NT2/D1 (cell line): ENCODE results near the gene DHX15.

ENCODE experiments used
- DNase-seq: peaks from one replicate; pipeline ENCODE4 v3.0.0-alpha.2; 2011; ENCODE audit warnings: low read depth, low spot score
- H3K27me3 ChIP-seq: 2 replicates; pipeline ENCODE4 v1.6.0; 2011; ENCODE audit warnings: mild to moderate bottlenecking; ENCODE audit not compliant: insufficient read length, insufficient read depth
- H3K36me3 ChIP-seq: 2 replicates; pipeline ENCODE4 v1.6.1; 2011; ENCODE audit warnings: mild to moderate bottlenecking, low read length, mixed read lengths; ENCODE audit not compliant: insufficient read depth, insufficient read length
- H3K4me1 ChIP-seq: 2 replicates; pipeline ENCODE4 v1.5.1; 2011; ENCODE audit not compliant: insufficient read depth, insufficient read length
- H3K4me3 ChIP-seq: 2 replicates; pipeline ENCODE4 v1.5.1; 2011; ENCODE audit warnings: low read depth; ENCODE audit not compliant: insufficient read length
- H3K9ac ChIP-seq: 2 replicates; pipeline ENCODE4 v1.6.0; 2011; ENCODE audit warnings: low read depth; ENCODE audit not compliant: insufficient read length
- H3K9me3 ChIP-seq: 2 replicates; pipeline ENCODE4 v1.5.1; 2011; ENCODE audit warnings: mild to moderate bottlenecking, low read length; ENCODE audit not compliant: insufficient read depth
- SUZ12 ChIP-seq: IDR thresholded peaks from 2 replicates; pipeline ENCODE4 v1.6.1; 2011; ENCODE audit not compliant: insufficient read length, insufficient read depth; ENCODE audit errors: extremely low read depth
- YY1 ChIP-seq: IDR thresholded peaks from 2 replicates; pipeline ENCODE4 v1.6.1; 2011; ENCODE audit not compliant: insufficient read length, insufficient read depth
- ZNF274 ChIP-seq: IDR thresholded peaks from 2 replicates; pipeline ENCODE4 v1.6.1; 2011; ENCODE audit warnings: mild to moderate bottlenecking, low read depth, low read length

DHX15 gene

GRCh38 chr4:24614881-24615280 lies 30.5 kb upstream of the DHX15 start:
- TF ChIP-seq ZNF274: no peak
- no peak for TF ChIP-seq YY1
- no peak for TF ChIP-seq SUZ12
- Histone ChIP-seq H3K36me3 (no peaks in the 10 kb centered on the region), H3K9me3 (no peaks in the 10 kb centered on the region), H3K9ac (no peak overlapping the region), H3K4me3 (no peak overlapping the region), H3K27me3 (no peaks in the 10 kb centered on the region), H3K4me1 (no peaks in the 10 kb centered on the region)
- DNase-seq: no peak

- no peaks in the 10 kb centered on the region for H3K27me3 ChIP-seq
- no peak overlapping the region for H3K9ac ChIP-seq
- H3K9me3 ChIP-seq: no peaks in the 10 kb centered on the region
- DNase-seq: no peak
- H3K4me3 ChIP-seq: no peak overlapping the region
- no peaks in the 10 kb centered on the region for H3K36me3 ChIP-seq
- H3K4me1 ChIP-seq: no peaks in the 10 kb centered on the region
- TF ChIP-seq SUZ12: no peak
- no peak for TF ChIP-seq YY1
- no peak for TF ChIP-seq ZNF274
Observed at GRCh38 chr4:24613502-24613901, 29.1 kb upstream of the DHX15 start.

DNA sequence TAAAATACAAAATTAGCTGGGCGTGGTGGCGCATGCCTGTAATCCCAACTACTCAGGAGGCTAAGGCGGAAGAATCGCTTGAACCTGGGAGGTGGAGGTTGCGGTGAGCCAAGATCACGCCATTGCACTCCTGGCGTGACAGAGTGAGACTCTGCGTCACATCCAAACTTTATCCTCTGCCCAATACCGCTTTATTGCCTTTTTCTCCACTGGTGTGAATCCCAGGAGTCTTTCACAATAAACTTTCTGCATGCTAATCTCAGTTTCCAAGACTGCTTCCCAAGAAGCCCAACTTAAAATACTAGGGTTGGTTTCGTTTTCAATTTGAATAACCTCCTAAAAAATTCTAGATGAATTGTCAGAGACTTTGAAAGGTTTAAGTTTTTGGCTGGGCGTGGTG lies 27.2 kb upstream of the DHX15 start:
- no peaks in the 10 kb centered on the region for H3K4me1 ChIP-seq
- no peaks in the 10 kb centered on the region for H3K36me3 ChIP-seq
- H3K9ac ChIP-seq: no peak overlapping the region
- DNase-seq: no peak
- TF ChIP-seq SUZ12: no peak
- TF ChIP-seq ZNF274: no peak
- H3K27me3 ChIP-seq: no peaks in the 10 kb centered on the region
- H3K9me3 ChIP-seq: no peaks in the 10 kb centered on the region
- H3K4me3 ChIP-seq: no peak overlapping the region

- H3K4me1 ChIP-seq: no peaks in the 10 kb centered on the region
- no peaks in the 10 kb centered on the region for H3K9me3 ChIP-seq
- no peak for TF ChIP-seq YY1
- TF ChIP-seq SUZ12: no peak
- no peak for TF ChIP-seq ZNF274
- H3K36me3 ChIP-seq: no peaks in the 10 kb centered on the region
- no peak overlapping the region for H3K4me3 ChIP-seq
- DNase-seq: no peak
- H3K9ac ChIP-seq: no peak overlapping the region
- H3K27me3 ChIP-seq: no peaks in the 10 kb centered on the region
Observed at GRCh38 chr4:24607334-24607733, 23.0 kb upstream of the DHX15 start.

GRCh38 chr4:24605216-24605615 lies 20.9 kb upstream of the DHX15 start:
- TF ChIP-seq SUZ12 (no peak), YY1 (no peak), ZNF274 (no peak)
- H3K4me3 ChIP-seq: no peak overlapping the region
- H3K9ac ChIP-seq: no peak overlapping the region
- no peaks in the 10 kb centered on the region for H3K4me1 ChIP-seq
- H3K36me3 ChIP-seq: no peaks in the 10 kb centered on the region
- DNase-seq: no peak
- no peaks in the 10 kb centered on the region for H3K9me3 ChIP-seq
- no peaks in the 10 kb centered on the region for H3K27me3 ChIP-seq

- no peaks in the 10 kb centered on the region for H3K9me3 ChIP-seq
- H3K4me3 ChIP-seq: no peak overlapping the region
- no peak for DNase-seq
- H3K4me1 ChIP-seq: no peaks in the 10 kb centered on the region
- H3K9ac ChIP-seq: no peak overlapping the region
- TF ChIP-seq SUZ12 (no peak), ZNF274 (no peak), YY1 (no peak)
- no peaks in the 10 kb centered on the region for H3K27me3 ChIP-seq
- no peaks in the 10 kb centered on the region for H3K36me3 ChIP-seq
Observed at GRCh38 chr4:24604558-24605214, 20.3 kb upstream of the DHX15 start.

GRCh38 chr4:24603343-24603742 lies 19.0 kb upstream of the DHX15 start:
- Histone ChIP-seq H3K9ac (no peak overlapping the region), H3K4me1 (no peaks in the 10 kb centered on the region), H3K4me3 (no peak overlapping the region), H3K27me3 (no peaks in the 10 kb centered on the region), H3K36me3 (no peaks in the 10 kb centered on the region), H3K9me3 (no peaks in the 10 kb centered on the region)
- DNase-seq: no peak
- TF ChIP-seq YY1 (no peak), SUZ12 (no peak), ZNF274 (no peak)

DNA sequence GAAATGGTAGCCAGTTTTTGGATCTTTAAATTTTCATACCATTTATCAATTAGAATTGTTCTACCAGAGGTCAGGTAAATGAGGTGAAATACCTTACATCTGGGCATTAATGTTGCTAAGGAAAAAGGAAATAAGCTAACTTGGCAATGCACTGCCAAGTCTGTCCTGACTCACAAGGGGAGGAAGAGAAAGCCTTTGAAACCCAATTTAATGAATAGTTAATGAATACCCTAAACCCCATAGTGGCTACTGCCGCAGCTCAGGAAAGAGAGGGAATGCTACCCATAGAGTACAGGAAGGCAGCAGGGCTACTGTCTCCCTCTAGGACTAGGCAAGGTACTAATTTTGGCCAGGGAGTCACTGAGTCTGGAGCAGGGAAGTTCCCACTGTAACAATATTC lies 16.8 kb upstream of the DHX15 start:
- Histone ChIP-seq H3K36me3 (no peaks in the 10 kb centered on the region), H3K9ac (no peak overlapping the region), H3K9me3 (no peaks in the 10 kb centered on the region), H3K27me3 (no peaks in the 10 kb centered on the region), H3K4me1 (no peaks in the 10 kb centered on the region), H3K4me3 (no peak overlapping the region)
- TF ChIP-seq ZNF274: no peak
- TF ChIP-seq SUZ12: no peak
- TF ChIP-seq YY1: no peak
- no peak for DNase-seq
